ENCODE data around the gene UPF1. TPM values are rescaled to one million over a fixed set of nuclear protein-coding genes. Genes with fewer than 3 reads are reported as not detected.

UPF1 gene
- polyA plus RNA-seq, 1 of the 3 experiments (the other 2 are of a cell fraction): 33.3 TPM

GRCh38 chr19:18845961-18846360, 14.2 kb downstream of the UPF1 start:
- Histone ChIP-seq H3K4me2 (no peak overlapping the region), H3K9me3 (no peaks in the 10 kb centered on the region), H4K20me1 (ENCODE audit: insufficient read depth) (peaks cover 98% of the 10 kb centered on the region), H3K79me2 (ENCODE audit: insufficient read depth) (peaks cover 99% of the 10 kb centered on the region), H3K27ac (ENCODE audit: low read depth in 2 of 2, low read length in 1 of 2) (peak overlapping the region in 1 of 2 experiments; percentile 35; a peak in 1 of 4 replicates), H2AFZ (ENCODE audit: low read depth) (no peak overlapping the region), H3K9me2 (no peaks in the 10 kb centered on the region), H3K4me3 (ENCODE audit: low read depth in 2 of 2, low read length in 1 of 2) (no peak overlapping the region), H3K36me3 (replicated peaks in 1 of 2; ENCODE audit: control insufficient read depth in 1 of 2, insufficient read depth in 2 of 2, low read length in 1 of 2) (peaks cover 10 to 11% of the 10 kb centered on the region in 2 experiments), H3K27me3 (ENCODE audit: insufficient read depth) (no peaks in the 10 kb centered on the region), H3K4me1 (ENCODE audit: control insufficient read depth in 1 of 2, insufficient read depth in 2 of 2, low read depth in 1 of 2, low read length in 1 of 2) (peaks cover 24 to 80% of the 10 kb centered on the region in 2 experiments), H3F3A (replicated peaks; ENCODE audit: insufficient read depth) (peaks cover 20% of the 10 kb centered on the region), H3K9ac (no peak overlapping the region)
- TF ChIP-seq USF2 (IDR thresholded peaks at IDR 0.05; ENCODE audit: borderline replicate concordance, low read depth, low read length) (no peak), REST (IDR thresholded peaks at IDR 0.05; ENCODE audit: low read depth, low read length) (no peak), SMC3 (IDR thresholded peaks at IDR 0.05; ENCODE audit: low read depth, low read length) (no peak), SIN3A (IDR thresholded peaks at IDR 0.05; ENCODE audit: borderline replicate concordance, low read depth, low read length) (no peak), CHD2 (IDR thresholded peaks at IDR 0.05; ENCODE audit: low read length, partially characterized antibody) (no peak), POLR2AphosphoS5 (IDR thresholded peaks at IDR 0.05; ENCODE audit: low read depth, low read length) (no peak), EP300 (IDR thresholded peaks at IDR 0.05; ENCODE audit: borderline replicate concordance in 1 of 2, low read depth in 1 of 2, low read length in 1 of 2) (no peak)
- WGBS (ENCODE audit: low lambda C conversion rate): 97% methylated on average over 5 of the region's 12 CpGs
- peak; percentile 3 for DNase-seq
- ChIA-PET CTCF (interaction anchor here (1.4 to 16.0 kb wide), 8 partner anchors 11 to 384 kb away, joined by 3 to 234 read pairs (median 16); partner anchors contain the start of genes REX1BD and UPF1), POLR2A (no interaction called here)

- peaks cover 20% of the 10 kb centered on the region for H3F3A ChIP-seq (replicated peaks; ENCODE audit: insufficient read depth)
- DNase-seq: peak; percentile 88
- H3K36me3 ChIP-seq (replicated peaks in 1 of 2; ENCODE audit: control insufficient read depth in 1 of 2, insufficient read depth in 2 of 2, low read length in 1 of 2): peaks cover 18 to 21% of the 10 kb centered on the region in 2 experiments
- TF ChIP-seq CHD2 (IDR thresholded peaks at IDR 0.05; ENCODE audit: low read length, partially characterized antibody): peak; percentile 45
- TF ChIP-seq MAX (IDR thresholded peaks at IDR 0.05; ENCODE audit: low read depth): peak; percentile 46; the same call in 1 of the 2 replicates
- no peak for TF ChIP-seq MXI1 (IDR thresholded peaks at IDR 0.05; ENCODE audit: low read depth, low read length)
- no peak for TF ChIP-seq EP300 (IDR thresholded peaks at IDR 0.05; ENCODE audit: borderline replicate concordance in 1 of 2, low read depth in 1 of 2, low read length in 1 of 2)
- TF ChIP-seq SMC3 (IDR thresholded peaks at IDR 0.05; ENCODE audit: low read depth, low read length): peak; percentile 85
- TF ChIP-seq RAD21 (IDR thresholded peaks at IDR 0.05; ENCODE audit: low read length): peak; percentile 88
- TF ChIP-seq CTCF (IDR thresholded peaks at IDR 0.05): peak; percentile 94
- no peak overlapping the region for H2AFZ ChIP-seq (ENCODE audit: low read depth)
- H3K9me2 ChIP-seq: no peaks in the 10 kb centered on the region
- no peaks in the 10 kb centered on the region for H3K27me3 ChIP-seq (ENCODE audit: insufficient read depth)
- peaks cover 24 to 82% of the 10 kb centered on the region in 2 experiments for H3K4me1 ChIP-seq (ENCODE audit: control insufficient read depth in 1 of 2, insufficient read depth in 2 of 2, low read depth in 1 of 2, low read length in 1 of 2)
- peaks cover 92% of the 10 kb centered on the region for H4K20me1 ChIP-seq (ENCODE audit: insufficient read depth)
- H3K79me2 ChIP-seq (ENCODE audit: insufficient read depth): peaks cover 95% of the 10 kb centered on the region
- ChIA-PET POLR2A (interaction anchor here (1.2 to 3.4 kb wide), 5 partner anchors 9 to 258 kb away, joined by 4 to 14 read pairs (median 5); partner anchors contain the start of genes REX1BD and UPF1), CTCF (interaction anchor here (0.6 to 16.0 kb wide), 74 partner anchors 9 to 413 kb away, joined by 3 to 234 read pairs (median 4); partner anchors contain the start of genes CERS1, COMP, KXD1 and REX1BD)
- no peak overlapping the region for H3K9ac ChIP-seq
- H3K4me3 ChIP-seq (ENCODE audit: low read depth in 2 of 2, low read length in 1 of 2): peak overlapping the region in 1 of 2 experiments; percentile 10; a peak in 2 of 4 replicates
- H3K9me3 ChIP-seq: no peaks in the 10 kb centered on the region
- H3K4me2 ChIP-seq: peak overlapping the region; percentile 67; the same call in 1 of the 2 replicates
- peak overlapping the region; percentile 63 to 98; a peak in 3 of 4 replicates for H3K27ac ChIP-seq (ENCODE audit: low read depth in 2 of 2, low read length in 1 of 2)
- WGBS (ENCODE audit: low lambda C conversion rate): 67% methylated on average over 9 of the region's 19 CpGs
These were observed 15.2 kb downstream of the UPF1 start for GRCh38 chr19:18846862-18847548.

Measured in SK-N-SH (cell line).